Measurements from ENCODE around the gene PDGFD. TPM values are rescaled to one million over a fixed set of nuclear protein-coding genes. Genes with fewer than 3 reads are reported as not detected.

PDGFD gene
- total and polyA plus RNA-seq, 8 donors: 2.1 to 7.7 (median 5.2) TPM

DNA sequence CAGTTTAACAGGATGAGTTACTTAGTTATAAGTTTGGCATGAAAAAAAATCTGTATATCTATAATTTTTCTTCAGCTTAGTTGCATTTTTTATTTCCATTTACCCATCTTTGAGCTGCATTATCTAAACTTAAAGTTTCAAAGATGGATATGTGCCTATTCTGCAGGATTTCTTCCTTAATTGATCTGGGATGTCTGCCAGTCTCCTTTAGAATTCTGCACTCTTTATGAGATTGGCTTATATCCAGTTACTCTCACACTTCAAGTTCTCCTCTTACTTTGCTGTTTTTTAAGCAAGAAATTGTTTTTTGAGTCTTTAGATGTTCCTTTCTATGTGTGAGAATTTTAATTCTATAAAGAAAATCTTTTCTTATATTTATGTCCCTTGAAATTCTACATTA is 5.1 kb upstream of the PDGFD start:
- intact Hi-C loops (cut with DNase I): no loop called here
- no peak overlapping the region for H3K27ac ChIP-seq

DNA sequence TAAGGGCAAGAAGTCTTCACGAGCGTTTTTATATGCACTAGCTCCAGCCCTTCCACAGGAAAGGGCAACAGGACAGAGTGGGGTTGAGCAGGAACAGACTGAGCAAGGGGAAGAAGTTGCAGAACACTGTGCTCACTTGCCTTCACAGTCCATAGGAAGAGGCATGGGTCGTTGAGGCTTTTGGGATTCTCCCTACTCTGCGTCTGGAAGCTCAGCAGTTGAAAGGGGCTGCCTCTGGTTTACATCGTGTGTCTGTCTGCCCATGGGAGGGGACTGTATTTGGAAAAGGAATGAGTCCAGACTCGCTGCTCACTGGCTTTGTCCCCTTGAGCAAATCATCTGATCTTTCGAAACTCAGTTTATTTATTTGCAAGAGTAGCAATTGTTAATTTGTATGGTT is 1.1 kb upstream of the PDGFD start:
- H3K4me3 ChIP-seq: no peak overlapping the region
- ATAC-seq (no peak), DNase-seq (no peak)
- TF ChIP-seq, protein P1, sequence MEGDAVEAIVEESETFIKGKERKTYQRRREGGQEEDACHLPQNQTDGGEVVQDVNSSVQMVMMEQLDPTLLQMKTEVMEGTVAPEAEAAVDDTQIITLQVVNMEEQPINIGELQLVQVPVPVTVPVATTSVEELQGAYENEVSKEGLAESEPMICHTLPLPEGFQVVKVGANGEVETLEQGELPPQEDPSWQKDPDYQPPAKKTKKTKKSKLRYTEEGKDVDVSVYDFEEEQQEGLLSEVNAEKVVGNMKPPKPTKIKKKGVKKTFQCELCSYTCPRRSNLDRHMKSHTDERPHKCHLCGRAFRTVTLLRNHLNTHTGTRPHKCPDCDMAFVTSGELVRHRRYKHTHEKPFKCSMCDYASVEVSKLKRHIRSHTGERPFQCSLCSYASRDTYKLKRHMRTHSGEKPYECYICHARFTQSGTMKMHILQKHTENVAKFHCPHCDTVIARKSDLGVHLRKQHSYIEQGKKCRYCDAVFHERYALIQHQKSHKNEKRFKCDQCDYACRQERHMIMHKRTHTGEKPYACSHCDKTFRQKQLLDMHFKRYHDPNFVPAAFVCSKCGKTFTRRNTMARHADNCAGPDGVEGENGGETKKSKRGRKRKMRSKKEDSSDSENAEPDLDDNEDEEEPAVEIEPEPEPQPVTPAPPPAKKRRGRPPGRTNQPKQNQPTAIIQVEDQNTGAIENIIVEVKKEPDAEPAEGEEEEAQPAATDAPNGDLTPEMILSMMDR (IDR thresholded peaks at IDR 0.05): no peak
- H3K9me3 ChIP-seq: no peaks in the 10 kb centered on the region
- H3K36me3 ChIP-seq: no peaks in the 10 kb centered on the region
- no peak overlapping the region for H3K27ac ChIP-seq
- H3K4me1 ChIP-seq: peaks cover 0 to 9% of the 10 kb centered on the region in 2 donors
- H3K27me3 ChIP-seq: peaks cover 0 to 20% of the 10 kb centered on the region in 2 donors
- intact Hi-C loops (cut with DNase I): no loop called here

More for the DNA sequence above, 5.1 kb upstream of the PDGFD start:
- Histone ChIP-seq H3K27me3 (peaks cover 0 to 7% of the 10 kb centered on the region in 2 donors), H3K9me3 (no peaks in the 10 kb centered on the region), H3K36me3 (no peaks in the 10 kb centered on the region), H3K4me1 (no peaks in the 10 kb centered on the region), H3K4me3 (no peak overlapping the region)
- no peak for ATAC-seq
- no peak for DNase-seq
- TF ChIP-seq, protein P1 (IDR thresholded peaks at IDR 0.05): no peak

DNA sequence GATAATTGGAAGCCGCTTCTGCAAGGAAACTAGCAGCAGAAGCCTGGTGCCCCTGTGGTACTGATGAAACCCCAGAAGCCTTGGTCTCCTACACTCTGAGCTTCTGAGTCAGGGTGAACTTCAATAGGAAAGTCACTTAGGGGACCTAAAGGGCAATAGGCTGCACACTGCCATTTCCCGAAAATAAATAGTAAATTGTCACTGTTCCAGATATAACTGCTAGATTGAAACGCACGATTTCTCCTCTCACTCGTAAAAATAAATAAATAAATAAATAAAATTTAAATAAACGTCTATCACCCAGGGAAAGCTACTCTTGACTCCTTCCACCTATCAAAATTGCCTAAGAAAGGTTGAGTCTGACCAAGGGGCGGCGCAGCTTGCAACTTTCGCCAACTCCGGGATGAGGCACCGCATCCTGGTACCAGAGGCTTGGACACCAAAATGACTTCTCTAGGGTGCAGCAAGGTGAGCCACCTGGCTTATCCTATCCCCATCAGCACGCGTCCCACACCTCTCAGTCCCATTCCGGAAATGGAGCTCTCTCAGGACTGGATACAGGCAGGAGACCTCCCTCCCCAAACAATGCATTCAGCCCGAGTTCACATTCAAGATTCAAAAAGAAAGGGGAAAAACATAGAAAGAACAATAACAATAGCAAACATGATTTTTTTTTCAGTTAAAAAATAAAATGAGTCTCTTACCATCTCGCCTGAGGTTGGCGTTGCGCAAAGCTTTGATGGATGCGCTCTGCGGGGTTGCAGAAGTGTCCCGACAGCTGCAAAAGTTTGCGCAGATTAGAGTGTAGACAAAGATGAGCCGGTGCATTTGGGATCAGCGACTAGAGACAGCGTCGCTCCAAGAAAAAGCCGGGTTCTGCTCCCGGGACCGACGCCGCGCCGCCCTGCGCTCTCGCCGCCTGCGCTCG is 583 bp downstream of the PDGFD start:
- peak overlapping the region; percentile 24 to 36 for H3K4me3 ChIP-seq
- peaks cover 0 to 9% of the 10 kb centered on the region in 2 donors for H3K4me1 ChIP-seq
- no peaks in the 10 kb centered on the region for H3K9me3 ChIP-seq
- H3K36me3 ChIP-seq: no peaks in the 10 kb centered on the region
- intact Hi-C loops (cut with DNase I): no loop called here
- DNase-seq (peak in 2 of 4 donors; percentile 13 to 31), ATAC-seq (peak; percentile 40)
- TF ChIP-seq, protein P1 (IDR thresholded peaks at IDR 0.05): no peak
- peaks cover 0 to 20% of the 10 kb centered on the region in 2 donors for H3K27me3 ChIP-seq
- H3K27ac ChIP-seq: no peak overlapping the region

DNA sequence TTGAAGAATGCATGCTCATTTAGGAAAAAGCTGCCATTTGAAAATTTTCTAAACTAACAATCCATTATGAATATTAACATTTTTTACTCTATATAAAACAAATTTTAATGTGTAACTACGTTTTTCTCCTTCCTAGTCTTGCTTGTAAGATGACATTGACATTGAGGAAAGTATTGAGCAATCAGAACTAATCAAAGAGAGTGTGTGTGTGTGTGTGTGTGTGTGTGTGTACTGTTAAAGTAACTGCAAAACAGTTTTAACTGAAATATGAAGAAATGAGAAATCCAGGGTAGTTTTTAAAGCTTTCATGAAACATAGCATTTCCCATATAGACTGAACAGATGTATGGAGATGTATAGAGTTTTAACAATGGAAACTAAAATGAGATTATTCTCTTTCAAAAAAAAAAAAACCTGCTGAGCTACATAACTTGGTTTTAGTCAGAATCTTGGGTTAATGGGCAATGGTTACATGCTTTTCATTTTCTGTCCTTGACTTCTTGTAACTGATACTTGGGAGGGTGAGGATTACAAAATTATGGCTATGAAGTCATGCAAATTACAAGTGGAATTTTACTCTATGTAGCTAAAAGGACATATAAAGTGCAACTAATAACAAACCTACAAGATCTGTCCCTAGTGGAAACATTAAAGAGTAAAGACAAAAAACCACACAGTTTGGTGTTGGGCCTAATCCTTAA is 2.0 kb downstream of the PDGFD start:
- Histone ChIP-seq H3K9me3 (no peaks in the 10 kb centered on the region), H3K27me3 (peaks cover 0 to 20% of the 10 kb centered on the region in 2 donors), H3K4me3 (no peak overlapping the region), H3K27ac (no peak overlapping the region), H3K4me1 (peaks cover 0 to 9% of the 10 kb centered on the region in 2 donors), H3K36me3 (no peaks in the 10 kb centered on the region)
- TF ChIP-seq, protein P1 (IDR thresholded peaks at IDR 0.05): no peak
- intact Hi-C loops (cut with DNase I): no loop called here
- no peak for DNase-seq
- no peak for ATAC-seq

DNA sequence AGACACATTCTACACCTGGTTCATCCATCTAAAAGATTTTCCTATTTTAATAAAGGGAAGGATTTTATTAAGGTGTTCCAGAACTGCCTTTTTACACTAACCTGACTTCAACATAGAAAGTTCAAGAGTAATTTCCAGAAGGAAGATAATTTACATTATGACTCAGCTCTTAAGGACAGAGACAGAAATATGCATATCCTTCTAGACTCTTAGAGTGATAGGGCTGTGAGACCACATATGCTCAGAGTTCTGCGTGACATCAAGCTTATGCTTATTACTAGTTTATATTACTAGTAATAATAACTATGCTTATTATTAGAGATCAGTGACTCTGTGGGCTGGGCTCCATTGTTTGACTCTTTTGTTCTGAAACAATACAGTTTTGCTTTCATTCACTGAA is 4.6 kb downstream of the PDGFD start:
- Histone ChIP-seq H3K4me1 (peaks cover 0 to 9% of the 10 kb centered on the region in 2 donors), H3K36me3 (no peaks in the 10 kb centered on the region), H3K27me3 (peaks cover 0 to 16% of the 10 kb centered on the region in 2 donors), H3K27ac (no peak overlapping the region), H3K4me3 (no peak overlapping the region), H3K9me3 (no peaks in the 10 kb centered on the region)
- DNase-seq: no peak
- intact Hi-C loops (cut with DNase I): no loop called here
- ATAC-seq: no peak
- TF ChIP-seq, protein P1 (IDR thresholded peaks at IDR 0.05): no peak
